CD4-positive, alpha-beta T cell treated with Interleukin-6 at 100 ng/mL for 8 hours (primary cell): Measurements from ENCODE around the gene FEV.

Source experiments
- DNase-seq: peaks from one replicate; pipeline ENCODE4 v3.0.0-alpha.2; 2020; ENCODE audit warnings: mixed read lengths, low spot score

The FEV gene

DNA sequence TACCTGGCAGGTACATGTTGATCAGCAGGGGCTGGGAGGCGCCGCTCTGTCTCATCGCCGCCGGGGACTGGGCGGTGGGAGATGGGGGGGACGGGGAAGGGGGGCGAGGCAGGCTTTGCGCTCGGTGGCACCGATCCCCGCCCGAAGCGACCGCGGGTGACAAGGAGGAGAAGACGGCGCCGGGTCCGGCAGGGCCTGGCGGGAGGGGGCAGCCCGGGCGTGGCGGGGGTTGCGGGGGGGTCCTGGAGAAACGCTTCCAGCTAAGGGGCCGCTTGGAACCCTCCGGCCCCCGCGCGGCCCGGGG lies at the start of gene FEV:
Gene FEV, minus strand, starts transcription at position 164 of the 304 bp plus-strand sequence. Its CDS starts 109 bp downstream, at position 55.
- DNase-seq = no peak

- no peak for DNase-seq
Measured at GRCh38 chr2:219032051-219032745, 47.2 kb upstream of the FEV start.

DNA sequence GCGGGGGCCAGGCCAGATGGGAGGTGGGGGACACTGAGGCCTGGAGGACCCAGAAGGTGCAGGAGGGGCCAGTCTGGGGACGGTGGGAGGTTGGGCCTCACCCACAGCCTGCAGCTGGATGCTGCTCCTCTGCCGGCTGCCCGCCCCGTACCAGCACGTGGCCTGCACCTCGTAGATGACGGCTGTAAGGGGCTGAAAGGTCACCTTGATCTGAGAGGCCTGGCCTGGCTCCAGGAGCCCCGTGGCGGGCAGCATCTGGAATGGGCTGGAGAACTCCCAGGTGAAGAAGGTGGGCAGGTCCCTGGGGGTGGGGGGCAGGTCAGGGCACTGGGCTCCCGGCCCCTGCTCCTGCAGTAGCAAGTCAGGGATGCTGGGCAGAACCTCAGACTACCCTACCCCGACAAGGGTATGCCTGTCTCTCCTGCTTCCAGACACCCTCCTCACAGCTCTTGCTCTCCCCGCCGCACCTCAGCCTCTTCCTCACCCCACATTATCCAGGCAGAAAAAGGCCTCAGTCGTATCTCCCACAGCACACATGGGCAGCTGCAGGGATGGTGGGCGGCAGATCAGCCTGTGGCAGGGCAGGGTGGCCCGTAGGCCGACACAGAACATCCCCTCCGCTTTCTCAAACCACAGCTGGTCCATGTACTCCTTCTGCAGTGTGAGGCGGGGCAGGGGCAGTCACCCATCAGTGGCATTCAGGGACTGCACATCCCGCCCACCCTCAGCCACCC lies 46.2 kb upstream of the FEV start:
- DNase-seq = no peak

DNA sequence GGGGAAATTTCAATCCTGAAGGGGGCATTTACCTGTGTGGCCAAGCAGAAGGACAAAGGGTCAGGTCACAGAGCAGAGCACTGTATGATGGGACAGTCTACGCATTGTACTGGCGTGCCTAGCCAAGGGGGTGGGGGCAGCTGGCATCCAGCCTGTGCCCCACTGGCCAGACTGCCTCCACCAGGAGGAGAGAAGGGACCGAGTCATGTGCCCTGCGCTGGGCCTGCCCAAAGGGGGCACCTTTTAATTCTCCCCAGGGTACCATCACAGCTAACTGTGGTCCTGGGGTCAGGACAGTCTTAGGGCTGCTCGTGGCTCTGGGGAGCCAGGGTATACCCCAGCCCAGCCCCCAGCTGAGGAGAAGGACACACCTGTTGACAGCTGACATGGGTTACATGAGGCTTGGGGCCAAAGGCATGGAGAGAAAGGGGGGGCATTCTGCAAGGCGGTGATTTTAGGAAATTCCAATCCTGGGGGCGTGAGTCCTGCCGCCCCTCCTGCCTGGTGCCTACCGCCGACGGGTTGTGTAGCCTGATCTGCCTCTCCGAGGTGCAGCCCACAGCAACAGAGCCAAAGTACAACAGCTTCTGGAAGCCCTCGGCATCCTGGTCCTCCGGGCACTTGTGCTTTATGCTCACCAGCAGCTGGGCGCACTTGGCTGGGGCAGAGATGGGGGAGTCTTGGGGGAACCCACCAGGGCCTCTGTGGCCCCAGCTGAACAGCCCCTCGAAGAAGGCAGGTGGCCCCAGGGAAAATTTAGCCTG lies 45.4 kb upstream of the FEV start:
- DNase-seq = no peak

GRCh38 chr2:219029829-219030165 lies 44.8 kb upstream of the FEV start:
- DNase-seq = peak; percentile 70

DNA sequence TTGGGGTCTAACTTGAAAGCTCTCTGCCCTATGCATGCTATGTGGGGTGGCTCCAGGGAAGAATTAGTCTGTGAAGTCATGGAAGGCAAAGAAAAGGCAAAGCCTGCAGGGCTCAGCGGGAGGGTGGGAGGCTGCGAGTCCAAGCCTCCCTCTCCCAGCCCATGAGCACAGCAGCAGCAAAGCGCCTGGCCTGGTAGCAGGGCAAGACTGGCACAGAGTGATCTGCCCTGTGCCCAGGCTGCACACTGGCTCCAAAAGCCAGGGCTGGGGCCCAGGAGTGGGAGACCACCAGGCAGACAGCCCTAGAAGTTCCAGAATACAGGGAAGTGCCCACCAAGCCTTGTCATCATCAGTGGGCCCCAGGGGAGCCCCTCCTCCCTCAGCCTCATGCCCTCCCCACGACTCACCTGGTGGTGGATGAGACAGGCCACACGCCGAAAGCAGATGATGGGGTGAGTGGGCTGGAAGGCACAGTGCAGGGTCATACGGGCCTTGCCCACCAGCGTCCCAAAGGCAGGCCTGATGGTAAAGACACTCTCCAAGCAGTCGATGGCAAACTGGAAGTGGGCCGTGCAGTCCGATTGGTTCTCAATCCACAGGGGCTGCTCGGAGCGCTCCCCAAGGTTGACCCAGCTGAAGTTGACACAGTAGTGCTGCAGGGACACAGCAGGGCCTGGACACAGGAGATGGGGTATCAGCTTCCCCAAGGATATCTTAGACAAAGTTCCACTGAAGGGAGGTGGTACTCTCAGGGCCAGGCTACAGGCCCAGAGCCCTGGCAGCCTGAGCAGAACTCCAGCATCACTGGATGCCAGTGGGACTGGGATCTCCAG lies 44.2 kb upstream of the FEV start:
- no peak for DNase-seq

GRCh38 chr2:219028141-219028540 lies 43.2 kb upstream of the FEV start:
- no peak for DNase-seq

- DNase-seq = no peak
Measured at GRCh38 chr2:219027511-219028055, 42.6 kb upstream of the FEV start.

DNA sequence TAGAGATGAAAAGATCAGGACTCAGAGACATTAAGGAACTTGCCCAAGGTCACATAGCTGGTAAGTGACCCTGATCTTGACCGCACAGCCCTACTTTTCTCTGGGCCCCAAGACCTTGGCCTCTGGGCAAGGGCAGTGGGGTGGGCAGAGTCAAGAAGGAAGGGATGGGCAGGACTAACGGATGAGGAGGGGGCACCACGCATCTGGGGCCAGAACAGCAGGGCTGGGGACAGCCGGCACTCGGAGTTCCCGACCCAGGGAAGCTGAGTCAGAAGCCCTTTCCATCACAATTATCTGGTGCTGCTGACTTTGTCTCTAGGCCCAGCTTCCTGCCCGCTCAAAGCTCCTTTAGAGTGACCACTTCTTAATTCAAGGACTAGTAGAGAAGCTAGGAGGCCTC lies 42.0 kb upstream of the FEV start:
- no peak for DNase-seq

DNA sequence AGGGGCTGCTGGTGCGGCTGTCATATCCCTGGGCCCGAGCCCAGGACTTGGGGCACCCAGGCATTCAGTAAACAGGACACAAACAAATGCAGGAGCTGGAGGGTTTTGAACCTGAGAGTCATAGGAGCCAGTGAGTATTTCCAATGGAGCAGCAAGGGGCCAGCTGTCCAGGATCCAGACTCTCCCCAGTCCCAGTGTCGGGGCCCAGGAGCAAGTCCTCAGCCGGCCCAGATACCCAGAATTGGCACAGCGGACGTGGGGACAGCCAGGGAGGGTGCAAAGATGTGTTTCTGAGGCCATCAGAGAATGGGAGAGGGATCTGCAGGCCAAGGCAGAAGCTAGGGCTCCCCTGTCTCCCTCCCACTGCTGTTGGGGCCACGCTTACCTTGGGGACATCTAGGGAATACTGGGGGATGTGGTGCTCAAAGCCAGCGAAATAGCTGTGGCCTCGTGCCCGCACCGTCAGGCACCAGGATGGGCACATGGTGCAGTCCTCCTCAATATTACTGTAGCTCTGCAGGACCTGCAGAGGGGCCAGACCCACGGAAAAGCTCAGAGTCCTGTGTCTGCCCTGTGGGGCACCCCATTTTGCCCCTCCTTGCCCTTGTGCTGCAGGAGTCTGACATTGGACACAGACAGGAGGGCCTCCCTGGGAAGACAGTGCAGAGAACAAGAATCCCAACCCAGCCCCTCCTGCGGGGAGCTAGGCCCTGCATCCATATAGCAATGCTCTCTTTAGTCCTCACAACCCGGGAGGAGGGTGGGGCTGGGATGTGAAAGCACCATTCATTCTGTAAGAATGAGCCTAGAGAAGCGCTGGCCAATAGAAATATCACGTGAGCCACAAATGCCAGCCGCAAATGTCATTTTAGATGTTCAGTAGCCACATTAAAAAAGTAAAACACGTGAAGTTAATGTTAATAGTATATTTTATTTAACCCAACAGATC lies 40.9 kb upstream of the FEV start:
- DNase-seq = no peak

DNA sequence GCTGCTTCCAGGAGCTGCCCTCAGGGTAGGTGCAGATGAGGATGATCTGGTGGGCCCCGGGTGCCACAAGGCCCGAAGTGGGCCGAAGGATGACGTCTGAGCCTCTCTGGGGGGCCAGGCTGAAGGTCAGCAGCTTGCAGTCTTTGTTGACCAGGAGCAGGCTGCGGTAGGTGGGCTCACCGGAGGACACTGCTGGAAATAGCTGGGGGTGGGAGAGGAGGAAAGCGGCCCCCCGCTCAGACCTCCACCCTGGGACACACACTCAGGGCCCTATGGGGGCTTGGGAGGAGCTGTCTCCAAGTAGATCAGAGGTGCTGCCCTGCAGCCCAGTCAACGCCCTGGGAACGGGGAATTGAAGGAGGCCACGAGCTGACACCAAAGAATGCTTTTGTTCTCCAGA lies 39.1 kb upstream of the FEV start:
- DNase-seq = no peak

DNA sequence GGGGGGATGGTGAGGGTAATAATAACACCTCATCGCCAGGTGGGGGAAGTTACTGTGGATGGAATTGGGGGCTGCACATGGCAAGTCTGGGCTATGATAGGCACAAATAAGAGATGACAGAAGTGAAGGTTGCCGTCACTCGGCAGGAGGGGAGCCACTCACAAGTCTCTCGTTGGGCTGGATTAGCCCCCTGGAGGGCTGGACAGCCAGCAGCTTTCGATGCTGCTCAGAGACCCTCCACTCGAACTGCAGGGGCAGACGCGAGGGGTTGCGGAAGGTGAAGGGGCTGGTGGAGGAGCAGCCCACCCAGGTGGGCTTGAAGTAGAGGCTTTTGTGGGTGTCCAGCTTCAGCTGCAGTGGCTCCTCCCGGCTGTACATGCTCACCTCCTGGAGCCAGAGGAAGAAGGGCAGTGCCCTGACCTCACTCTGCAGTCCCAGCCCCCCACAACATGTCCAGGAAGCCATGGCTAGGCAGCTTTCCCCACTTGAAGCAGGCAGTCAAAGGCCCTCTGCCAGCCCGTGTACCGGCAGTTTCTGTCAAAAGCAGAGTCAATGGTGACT lies 38.1 kb upstream of the FEV start:
- no peak for DNase-seq

- DNase-seq = no peak
Measured at GRCh38 chr2:219022616-219023015, 37.6 kb upstream of the FEV start.

DNA sequence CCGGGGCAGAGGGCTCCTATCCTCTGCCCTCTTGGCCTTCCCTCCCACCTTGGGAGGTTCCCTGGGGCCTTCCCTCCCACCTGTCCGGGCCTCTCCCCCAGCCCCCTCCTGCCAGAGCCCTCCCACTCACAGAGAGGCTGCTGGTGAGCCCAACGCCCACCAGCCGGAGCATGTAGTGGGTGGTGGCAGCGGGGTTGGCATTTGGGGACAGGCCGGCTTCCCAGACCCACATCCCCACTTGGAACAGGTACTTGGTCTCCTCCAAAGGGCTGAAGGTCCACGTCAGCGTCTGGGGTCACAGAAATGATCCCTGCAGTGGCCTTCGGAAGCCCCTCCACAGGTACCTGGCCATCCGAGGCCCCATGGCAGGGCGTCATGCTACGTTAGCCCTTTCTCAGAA lies 37.1 kb upstream of the FEV start:
- no peak for DNase-seq

DNA sequence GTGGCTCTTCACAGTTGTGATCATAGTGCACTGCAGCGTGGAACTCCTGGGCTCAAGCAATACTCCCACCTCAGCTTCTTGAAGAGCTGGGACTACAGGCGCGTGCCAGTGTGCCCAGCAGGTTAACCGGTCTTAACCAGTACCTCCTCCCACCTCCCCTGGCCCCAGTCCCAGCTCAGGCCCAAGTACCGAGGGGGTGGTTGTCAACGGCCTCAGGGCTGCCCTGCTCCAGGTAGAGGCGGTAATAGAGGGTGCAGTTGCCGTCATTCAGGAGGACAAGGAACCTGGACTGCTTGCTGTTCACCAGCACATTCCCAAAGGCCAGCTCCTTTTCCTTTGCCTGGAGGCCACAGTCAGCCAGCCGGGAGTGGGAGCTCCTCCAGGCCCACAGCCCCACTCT lies 36.6 kb upstream of the FEV start:
- DNase-seq = no peak

GRCh38 chr2:219020604-219021365 lies 35.8 kb upstream of the FEV start:
- DNase-seq = no peak

DNA sequence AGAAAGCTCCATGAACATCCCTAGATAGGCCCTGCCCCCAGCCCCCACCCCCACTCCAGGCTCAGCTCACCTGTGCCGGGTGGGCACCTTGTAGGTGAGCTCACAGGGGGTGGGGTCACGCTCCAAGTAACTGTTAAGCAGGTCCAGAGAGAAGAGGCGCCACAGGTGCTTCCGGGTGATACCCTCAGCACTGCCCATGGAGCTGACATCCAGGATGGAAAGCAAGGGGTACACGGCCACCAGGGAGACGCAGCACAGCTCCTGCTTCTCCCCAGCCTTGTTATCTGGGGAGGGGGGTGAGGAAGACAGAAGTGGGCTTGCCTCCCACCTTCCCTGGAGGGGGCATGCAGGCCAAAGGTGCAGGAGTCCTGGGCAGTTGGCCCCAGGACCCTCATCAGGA lies 34.5 kb upstream of the FEV start:
- DNase-seq = no peak

- DNase-seq = no peak
Measured at GRCh38 chr2:219018726-219019125, 33.7 kb upstream of the FEV start.

DNA sequence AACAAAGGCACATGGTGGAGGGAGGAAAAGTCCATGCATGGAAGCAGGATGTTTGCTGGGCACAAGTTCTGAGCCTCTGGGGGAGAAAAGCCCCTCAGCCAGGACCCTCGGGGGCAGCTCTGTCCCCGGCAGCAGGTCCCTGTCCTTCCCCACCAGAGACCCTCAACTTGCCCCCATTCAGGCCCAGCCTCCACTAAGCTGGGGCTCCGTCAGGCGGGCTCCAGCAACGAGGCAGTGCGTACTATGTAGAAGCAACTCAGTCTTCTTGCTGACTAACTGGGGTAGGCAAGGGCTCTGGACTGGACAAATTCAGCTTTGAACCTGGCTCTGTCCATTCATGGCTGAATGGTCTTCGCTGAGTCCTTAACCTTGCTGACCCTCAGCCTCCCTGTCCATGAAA lies 33.3 kb upstream of the FEV start:
- no peak for DNase-seq
